ENCODE measurements around the gene PCID2. TPM values are rescaled to one million over a fixed set of nuclear protein-coding genes. Genes with fewer than 3 reads are reported as not detected.

Gene PCID2
- total and polyA plus RNA-seq, 2 of the 13 experiments (the other 11 are each of a cell fraction or from before 2014, with no cell fraction given) = 65.0 to 111 TPM

DNA sequence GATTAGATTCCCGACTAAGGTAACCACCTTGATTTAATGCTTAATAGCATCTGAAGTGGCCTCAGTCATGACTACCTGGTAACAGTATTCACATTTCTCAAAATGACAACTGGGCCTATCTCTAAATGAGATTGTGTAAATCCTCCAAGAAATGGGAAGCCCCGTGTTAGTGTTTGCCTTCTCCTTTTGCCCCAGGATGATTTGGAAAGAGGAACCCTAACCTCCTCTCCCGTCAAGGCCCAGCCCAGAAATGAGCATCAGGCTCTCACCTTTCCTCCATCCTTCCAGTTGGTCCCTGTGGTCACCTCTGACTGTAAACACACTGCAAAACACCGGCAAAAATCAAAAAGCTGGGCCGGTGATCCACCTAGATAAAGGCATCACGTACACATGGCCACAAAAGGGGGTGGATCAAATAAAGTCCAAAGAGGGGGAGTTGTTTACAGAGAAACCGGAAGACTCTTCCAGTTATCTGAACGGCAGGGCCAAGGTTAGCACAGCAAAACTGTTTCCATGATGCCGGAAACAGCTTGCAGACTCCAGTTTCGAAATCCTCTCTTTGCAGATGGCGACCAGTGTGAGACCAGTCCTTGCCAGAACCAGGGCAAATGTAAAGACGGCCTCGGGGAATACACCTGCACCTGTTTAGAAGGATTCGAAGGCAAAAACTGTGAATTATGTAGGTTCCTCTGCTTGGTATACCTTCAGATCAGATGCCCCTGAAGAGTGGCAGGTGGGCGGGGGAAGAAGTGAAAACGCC, 69.5 kb downstream of the PCID2 start (continued):
- no peak for TF ChIP-seq TAF1 (CRISPR knock-in tag; IDR thresholded peaks at IDR 0.05)
- TF ChIP-seq, protein P1, sequence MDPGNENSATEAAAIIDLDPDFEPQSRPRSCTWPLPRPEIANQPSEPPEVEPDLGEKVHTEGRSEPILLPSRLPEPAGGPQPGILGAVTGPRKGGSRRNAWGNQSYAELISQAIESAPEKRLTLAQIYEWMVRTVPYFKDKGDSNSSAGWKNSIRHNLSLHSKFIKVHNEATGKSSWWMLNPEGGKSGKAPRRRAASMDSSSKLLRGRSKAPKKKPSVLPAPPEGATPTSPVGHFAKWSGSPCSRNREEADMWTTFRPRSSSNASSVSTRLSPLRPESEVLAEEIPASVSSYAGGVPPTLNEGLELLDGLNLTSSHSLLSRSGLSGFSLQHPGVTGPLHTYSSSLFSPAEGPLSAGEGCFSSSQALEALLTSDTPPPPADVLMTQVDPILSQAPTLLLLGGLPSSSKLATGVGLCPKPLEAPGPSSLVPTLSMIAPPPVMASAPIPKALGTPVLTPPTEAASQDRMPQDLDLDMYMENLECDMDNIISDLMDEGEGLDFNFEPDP (CRISPR knock-in tag; conservative IDR thresholded peaks at IDR 0.05) = no peak
- no peak for TF ChIP-seq CHD4 (IDR thresholded peaks at IDR 0.05; ENCODE audit: borderline replicate concordance, low read length)
- no peak for TF ChIP-seq ZNF546 (CRISPR knock-in tag; conservative IDR thresholded peaks at IDR 0.05)
- TF ChIP-seq ZNF251 (CRISPR knock-in tag; IDR thresholded peaks at IDR 0.05) = no peak
- peak; percentile 90 for TF ChIP-seq ZMAT3 (CRISPR knock-in tag; conservative IDR thresholded peaks at IDR 0.05)
- TF ChIP-seq, protein P2, sequence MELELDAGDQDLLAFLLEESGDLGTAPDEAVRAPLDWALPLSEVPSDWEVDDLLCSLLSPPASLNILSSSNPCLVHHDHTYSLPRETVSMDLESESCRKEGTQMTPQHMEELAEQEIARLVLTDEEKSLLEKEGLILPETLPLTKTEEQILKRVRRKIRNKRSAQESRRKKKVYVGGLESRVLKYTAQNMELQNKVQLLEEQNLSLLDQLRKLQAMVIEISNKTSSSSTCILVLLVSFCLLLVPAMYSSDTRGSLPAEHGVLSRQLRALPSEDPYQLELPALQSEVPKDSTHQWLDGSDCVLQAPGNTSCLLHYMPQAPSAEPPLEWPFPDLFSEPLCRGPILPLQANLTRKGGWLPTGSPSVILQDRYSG (CRISPR knock-in tag; IDR thresholded peaks at IDR 0.05) = no peak
- peak; percentile 88 for TF ChIP-seq ARNTL (CRISPR knock-in tag; IDR thresholded peaks at IDR 0.05)
- peak; percentile 66; the same call in 1 of the 2 replicates for TF ChIP-seq ZNF790 (CRISPR knock-in tag; IDR thresholded peaks at IDR 0.05; ENCODE audit: borderline replicate concordance)
- TF ChIP-seq SOX13 (IDR thresholded peaks at IDR 0.05) = peak; percentile 87
- peak in 1 of 2 experiments; percentile 89; a peak in 2 of 4 replicates for TF ChIP-seq SOX13 (CRISPR knock-in tag; conservative IDR thresholded peaks at IDR 0.05 in 1 of 2, IDR thresholded peaks at IDR 0.05 in 1 of 2)
- TF ChIP-seq, protein P3, sequence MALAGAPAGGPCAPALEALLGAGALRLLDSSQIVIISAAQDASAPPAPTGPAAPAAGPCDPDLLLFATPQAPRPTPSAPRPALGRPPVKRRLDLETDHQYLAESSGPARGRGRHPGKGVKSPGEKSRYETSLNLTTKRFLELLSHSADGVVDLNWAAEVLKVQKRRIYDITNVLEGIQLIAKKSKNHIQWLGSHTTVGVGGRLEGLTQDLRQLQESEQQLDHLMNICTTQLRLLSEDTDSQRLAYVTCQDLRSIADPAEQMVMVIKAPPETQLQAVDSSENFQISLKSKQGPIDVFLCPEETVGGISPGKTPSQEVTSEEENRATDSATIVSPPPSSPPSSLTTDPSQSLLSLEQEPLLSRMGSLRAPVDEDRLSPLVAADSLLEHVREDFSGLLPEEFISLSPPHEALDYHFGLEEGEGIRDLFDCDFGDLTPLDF (CRISPR knock-in tag; IDR thresholded peaks at IDR 0.05) = no peak
- peak; percentile 29; the same call in 1 of the 2 replicates for TF ChIP-seq GABPA (IDR thresholded peaks at IDR 0.05; ENCODE audit: low read depth, low read length)
- TF ChIP-seq GABPA (CRISPR knock-in tag; IDR thresholded peaks at IDR 0.05; ENCODE audit: low read depth) = peak; percentile 87
- peak in 1 of 2 experiments; percentile 43; a peak in 1 of 4 replicates for TF ChIP-seq POLR2A (IDR thresholded peaks at IDR 0.05; ENCODE audit: insufficient read depth in 1 of 2, low read depth in 2 of 2, low read length in 2 of 2)
- no peak for TF ChIP-seq BCLAF1 (IDR thresholded peaks at IDR 0.05)
- no peak for TF ChIP-seq PLRG1 (conservative IDR thresholded peaks at IDR 0.05)
- TF ChIP-seq ZSCAN29 (CRISPR knock-in tag; conservative IDR thresholded peaks at IDR 0.05) = peak; percentile 92
- peak; percentile 83; the same call in 1 of the 2 replicates for TF ChIP-seq ZNF746 (CRISPR knock-in tag; IDR thresholded peaks at IDR 0.05)
- no peak for TF ChIP-seq THYN1 (CRISPR knock-in tag; IDR thresholded peaks at IDR 0.05; ENCODE audit: borderline replicate concordance, low read depth)
- no peak for TF ChIP-seq ZNF841 (CRISPR knock-in tag; IDR thresholded peaks at IDR 0.05; ENCODE audit: borderline replicate concordance)
- TF ChIP-seq ZNF770 (CRISPR knock-in tag; IDR thresholded peaks at IDR 0.05) = peak; percentile 51

All from HepG2 (cell line).